Neutrophil (primary cell): ENCODE measurements around the gene SLC35B4.

Source experiments
- H3K27ac ChIP-seq: fragments of 200-600 bp; sonication (generic); 2 replicates; pipeline ENCODE4 v1.5.1; 2016; ENCODE audit warnings: mild to moderate bottlenecking, moderate library complexity
- H3K27me3 ChIP-seq: fragments of 200-600 bp; sonication (generic); 2 replicates; pipeline ENCODE4 v1.6.0; 2016; ENCODE audit warnings: mild to moderate bottlenecking
- H3K36me3 ChIP-seq: fragments of 200-600 bp; sonication (generic); 2 replicates; pipeline ENCODE4 v1.5.1; 2017
- H3K4me1 ChIP-seq, 2 experiments: fragments of 200-600 bp in 1 of 2; sonication (generic) in 1 of 2; 1 replicate in 1 of 2; 2 replicates in 1 of 2; pipeline versions ENCODE4 v1.5.1 to v1.6.1; 2013 to 2016; ENCODE audit warnings: low read depth in 1 of 2, low read length in 1 of 2, mild to moderate bottlenecking in 1 of 2, moderate library complexity in 1 of 2; ENCODE audit not compliant: control insufficient read depth in 1 of 2, insufficient read depth in 1 of 2
- H3K4me3 ChIP-seq, 2 experiments: fragments of 200-600 bp in 1 of 2; sonication (generic) in 1 of 2; 1 replicate in 1 of 2; 2 replicates in 1 of 2; pipeline ENCODE4 v1.5.1; 2013 to 2016; ENCODE audit warnings: low read depth in 1 of 2, low read length in 1 of 2, mild to moderate bottlenecking in 1 of 2, moderate library complexity in 1 of 2
- H3K9me3 ChIP-seq: fragments of 200-600 bp; sonication (generic); 2 replicates; pipeline ENCODE4 v1.5.1; 2016
- CTCF ChIP-seq: fragments of 200-600 bp; sonication (generic); IDR thresholded peaks from 2 replicates; pipeline ENCODE4 v1.5.1; 2016; ENCODE audit warnings: antibody characterized with exemption

The SLC35B4 gene

GRCh38 chr7:134246347-134246746 is 70.4 kb downstream of the SLC35B4 start:
- no peak for TF ChIP-seq CTCF
- Histone ChIP-seq H3K4me3 (no peak overlapping the region), H3K27ac (no peak overlapping the region)

GRCh38 chr7:134245253-134245652 is 71.5 kb downstream of the SLC35B4 start:
- Histone ChIP-seq H3K4me3 (no peak overlapping the region), H3K4me1 (no peaks in the 10 kb centered on the region), H3K9me3 (no peaks in the 10 kb centered on the region), H3K27me3 (no peaks in the 10 kb centered on the region), H3K27ac (no peak overlapping the region), H3K36me3 (no peaks in the 10 kb centered on the region)
- TF ChIP-seq CTCF = no peak

More at GRCh38 chr7:134246347-134246746, 70.4 kb downstream of the SLC35B4 start:
- Histone ChIP-seq H3K9me3 (no peaks in the 10 kb centered on the region), H3K27me3 (no peaks in the 10 kb centered on the region), H3K4me1 (no peaks in the 10 kb centered on the region), H3K36me3 (no peaks in the 10 kb centered on the region)
